ENCODE results near the gene ITGB2.
"Not testable (repeated sequence)": the region's sequence is repeated elsewhere in the genome, so short reads cannot be mapped to it uniquely, and the experiment has no call there.

The ITGB2 gene

DNA sequence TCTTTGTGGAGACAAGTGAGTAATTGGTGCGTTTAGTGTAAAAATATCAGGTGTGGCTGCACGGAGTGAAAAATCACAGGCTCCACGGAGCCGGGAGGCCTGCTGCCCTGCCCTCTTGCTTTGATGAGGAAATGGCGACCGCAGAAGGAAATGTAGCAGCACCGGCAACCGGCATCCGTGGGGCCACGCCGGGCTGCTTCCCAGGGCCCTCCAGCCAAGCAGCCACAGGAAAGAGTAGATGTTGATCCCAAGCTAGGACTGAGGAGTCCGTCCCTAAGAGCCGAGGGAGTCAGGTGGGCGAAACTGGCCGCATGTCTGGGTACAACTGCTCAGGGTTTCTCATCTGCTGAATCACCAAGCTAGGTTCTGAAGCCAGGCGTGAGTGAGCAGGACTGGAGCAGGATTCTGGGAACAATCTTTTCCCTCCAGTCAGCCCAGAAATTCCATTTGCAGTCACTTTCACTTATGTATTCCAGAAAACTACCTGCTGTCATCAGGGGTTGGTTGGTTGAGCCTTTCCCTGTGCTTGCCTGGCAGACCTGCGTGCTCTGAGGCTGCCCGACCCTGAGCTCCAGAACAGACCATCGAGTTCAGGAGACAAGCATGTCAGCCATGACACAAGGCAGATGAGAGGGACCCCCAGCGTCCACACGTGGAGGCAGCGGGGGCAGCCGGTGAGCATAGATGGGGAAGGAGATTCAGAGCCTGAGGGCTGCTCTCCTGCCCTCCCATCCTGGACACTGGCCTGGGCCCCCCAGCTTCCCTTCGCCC lies 5.8 kb upstream of the ITGB2 start:
- no peak for DNase-seq (ENCODE audit: low read depth, low spot score)

- DNase-seq (ENCODE audit: low read depth, low spot score) = no peak
Observed at GRCh38 chr21:44925378-44925755, 4.7 kb upstream of the ITGB2 start.

DNA sequence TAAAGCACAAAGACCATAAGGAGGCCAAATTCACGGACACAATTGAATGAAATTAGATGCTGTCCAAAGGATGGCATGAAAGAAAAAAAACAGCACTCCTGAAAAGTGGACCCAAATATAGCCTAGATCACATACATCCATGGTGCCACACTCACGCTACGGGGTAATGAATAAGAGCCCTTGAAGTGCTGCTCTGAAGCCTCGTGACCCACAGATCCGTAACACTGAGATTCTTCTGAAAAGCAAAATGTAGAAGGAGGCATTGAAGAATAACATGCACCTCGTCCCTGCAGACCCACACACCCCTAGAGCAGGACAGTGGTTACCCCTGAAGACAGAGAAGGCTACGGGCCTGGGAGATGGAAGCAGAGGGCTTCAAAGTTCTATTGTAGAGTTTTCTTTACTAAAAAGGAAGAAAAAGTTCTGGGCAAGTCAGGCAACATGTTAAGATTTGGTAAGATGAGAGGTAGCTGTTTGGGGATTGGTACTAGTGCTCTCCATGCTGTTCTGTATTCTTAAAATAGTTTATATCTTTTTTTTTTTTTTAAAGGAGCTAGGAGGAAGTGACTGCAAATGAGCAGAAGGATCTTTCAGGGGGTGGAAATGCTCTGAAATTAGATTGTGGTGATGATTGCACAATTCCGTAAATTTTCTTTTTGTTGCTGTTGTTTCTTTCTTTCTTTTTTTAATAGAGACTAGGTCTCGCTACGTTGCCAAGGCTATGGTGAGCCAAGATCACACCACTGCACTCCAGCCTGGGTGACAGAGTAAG lies 4.1 kb upstream of the ITGB2 start:
- DNase-seq (ENCODE audit: low read depth, low spot score) = no peak

DNA sequence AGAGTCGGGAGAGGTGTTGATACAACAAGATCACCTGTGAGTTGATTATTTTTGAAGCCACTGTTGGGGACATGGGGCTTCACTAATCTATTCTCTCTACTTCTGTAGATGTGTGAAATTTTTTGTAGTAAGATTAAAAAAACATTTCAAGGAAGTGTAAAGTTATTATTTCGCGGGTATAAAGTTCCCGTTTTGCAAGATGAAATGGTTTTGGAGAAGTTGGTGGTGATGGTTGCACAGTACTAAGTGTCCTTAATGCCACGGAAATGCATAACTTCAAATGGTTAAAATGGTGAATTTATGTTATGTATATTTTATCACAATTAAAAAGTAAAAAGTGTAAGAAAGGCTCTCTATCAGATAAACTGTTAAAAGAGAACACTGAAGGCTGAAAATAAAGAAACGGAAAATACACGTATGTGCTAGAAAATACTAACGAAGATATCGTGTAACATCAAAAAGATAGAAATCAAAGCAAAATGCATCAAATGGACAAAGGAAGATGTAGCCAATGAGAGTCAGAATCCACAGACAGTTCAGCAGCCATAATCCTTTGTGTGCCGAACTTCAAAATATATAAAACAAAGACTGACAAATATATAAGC lies 2.9 kb upstream of the ITGB2 start:
- no peak for DNase-seq (ENCODE audit: low read depth, low spot score)

DNA sequence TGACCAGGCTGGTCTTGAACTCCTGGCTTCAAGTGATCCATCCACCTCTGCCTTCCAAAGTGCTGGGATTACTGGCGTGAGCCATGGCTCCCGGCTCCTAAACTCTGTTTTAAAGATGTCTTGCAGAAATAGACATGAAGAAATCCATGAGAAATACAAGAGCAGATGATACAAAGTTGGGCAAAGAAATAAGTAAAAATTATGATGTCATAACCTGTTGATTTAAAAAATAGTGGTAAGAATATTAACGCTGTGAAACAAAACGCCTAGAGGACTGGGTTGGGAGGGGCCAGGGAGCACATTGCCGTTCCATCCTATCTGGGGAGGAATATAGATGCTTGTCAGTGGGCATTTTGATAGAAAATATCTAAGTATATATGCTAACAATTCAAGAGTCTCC lies 1.2 kb upstream of the ITGB2 start:
- DNase-seq (ENCODE audit: low read depth, low spot score) = no peak

DNA sequence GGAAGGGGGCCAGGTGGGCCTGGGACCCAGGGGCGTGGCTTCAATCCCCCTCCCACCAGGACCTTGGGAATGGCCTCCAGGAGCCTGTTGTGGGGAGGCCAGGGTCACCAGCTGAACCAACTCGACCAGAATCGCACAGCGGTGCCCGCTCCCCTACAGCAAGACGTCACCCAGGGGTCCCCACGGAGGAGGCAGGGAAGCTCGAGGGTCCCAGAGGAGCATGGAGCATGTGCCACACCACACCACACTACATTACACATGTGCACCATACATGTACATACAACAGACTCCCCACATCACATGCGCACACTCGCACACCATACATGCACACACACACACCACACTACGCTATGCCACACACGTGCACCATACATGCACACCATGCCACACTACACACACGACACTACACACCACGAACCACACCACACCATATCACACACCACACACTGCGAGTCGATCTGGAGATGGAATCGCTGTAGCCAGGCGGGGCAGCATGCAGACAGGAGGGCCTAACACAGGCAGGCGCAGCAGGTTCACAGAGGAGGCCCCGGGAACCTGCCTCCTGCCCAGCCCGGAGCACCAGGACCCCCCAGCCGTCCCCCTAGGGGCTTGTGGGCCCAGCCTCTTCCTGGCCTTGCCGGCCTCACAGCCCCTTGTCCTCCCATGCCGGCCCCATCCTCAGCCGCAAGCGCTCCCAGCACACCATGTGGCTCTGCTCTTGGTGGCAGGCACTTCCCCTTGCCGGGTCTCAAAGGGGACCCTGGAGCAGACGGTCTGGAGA lies 596 bp downstream of the ITGB2 start:
- no peak for DNase-seq (ENCODE audit: low read depth, low spot score)

GRCh38 chr21:44919111-44919912 lies 1.4 kb downstream of the ITGB2 start:
- no peak for DNase-seq (ENCODE audit: low read depth, low spot score)

DNA sequence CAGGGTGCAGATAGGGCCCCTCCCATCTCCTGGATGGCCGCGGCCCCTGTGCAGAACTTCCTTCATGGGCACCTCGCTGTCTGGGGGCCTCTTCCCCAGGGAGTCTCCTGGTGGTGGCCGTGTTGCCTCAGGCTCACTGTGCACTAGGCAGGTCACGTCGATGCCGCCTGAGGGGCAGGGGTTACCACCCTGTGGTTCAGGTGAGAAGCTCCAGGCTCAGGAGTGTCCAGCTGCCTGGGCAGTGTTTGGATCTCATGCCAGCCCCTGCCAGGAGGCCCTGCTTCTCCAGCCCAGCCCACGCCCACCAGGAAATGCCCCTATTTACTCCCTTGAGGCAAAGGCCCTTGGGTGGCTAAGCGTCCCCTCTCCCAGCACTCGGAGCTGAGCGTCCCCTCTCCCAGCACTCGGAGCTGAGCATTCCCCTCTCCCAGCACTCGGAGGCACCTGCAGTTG lies 2.1 kb downstream of the ITGB2 start:
- DNase-seq (ENCODE audit: low read depth, low spot score) = no peak

DNA sequence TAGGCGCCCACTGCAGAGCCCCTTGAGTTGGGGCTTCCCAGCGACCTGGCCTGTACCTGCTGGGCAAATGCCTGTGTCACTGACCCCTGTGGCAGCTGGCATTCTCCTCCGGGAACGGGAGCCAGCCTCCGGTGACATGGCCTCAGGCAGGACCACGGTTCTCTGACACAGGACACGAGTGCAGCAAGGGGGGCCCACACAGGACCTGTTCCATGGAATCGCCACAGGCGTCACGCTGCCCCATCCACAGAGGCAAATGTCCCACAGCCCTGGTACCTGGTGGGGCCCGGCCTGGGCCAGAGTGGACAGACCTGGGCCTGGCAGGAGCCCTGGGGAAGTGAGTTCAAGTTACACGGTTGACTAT lies 2.6 kb downstream of the ITGB2 start:
- no peak for DNase-seq (ENCODE audit: low read depth, low spot score)

- no peak for DNase-seq (ENCODE audit: low read depth, low spot score)
Observed at GRCh38 chr21:44917446-44918106, 3.1 kb downstream of the ITGB2 start.

DNA sequence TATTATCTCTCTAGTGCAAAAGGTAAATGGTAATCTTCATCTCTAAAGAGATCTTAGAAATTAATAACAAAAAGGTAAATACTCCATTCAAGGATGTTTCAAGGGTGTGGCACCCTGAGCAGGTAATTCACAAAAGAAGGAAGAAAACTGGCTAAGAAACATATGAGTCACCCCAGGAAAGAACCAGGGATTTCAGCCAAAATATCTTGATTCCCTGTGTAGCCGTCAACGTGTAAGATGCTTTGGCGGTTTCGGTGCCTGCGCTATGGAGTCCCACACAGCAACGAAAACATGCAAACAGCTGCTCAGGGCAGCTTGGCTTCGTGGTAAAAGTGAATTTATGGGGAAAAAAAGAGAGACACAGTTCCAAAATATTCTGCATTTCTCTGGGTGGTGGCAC lies 3.7 kb downstream of the ITGB2 start:
- no peak for DNase-seq (ENCODE audit: low read depth, low spot score)

DNA sequence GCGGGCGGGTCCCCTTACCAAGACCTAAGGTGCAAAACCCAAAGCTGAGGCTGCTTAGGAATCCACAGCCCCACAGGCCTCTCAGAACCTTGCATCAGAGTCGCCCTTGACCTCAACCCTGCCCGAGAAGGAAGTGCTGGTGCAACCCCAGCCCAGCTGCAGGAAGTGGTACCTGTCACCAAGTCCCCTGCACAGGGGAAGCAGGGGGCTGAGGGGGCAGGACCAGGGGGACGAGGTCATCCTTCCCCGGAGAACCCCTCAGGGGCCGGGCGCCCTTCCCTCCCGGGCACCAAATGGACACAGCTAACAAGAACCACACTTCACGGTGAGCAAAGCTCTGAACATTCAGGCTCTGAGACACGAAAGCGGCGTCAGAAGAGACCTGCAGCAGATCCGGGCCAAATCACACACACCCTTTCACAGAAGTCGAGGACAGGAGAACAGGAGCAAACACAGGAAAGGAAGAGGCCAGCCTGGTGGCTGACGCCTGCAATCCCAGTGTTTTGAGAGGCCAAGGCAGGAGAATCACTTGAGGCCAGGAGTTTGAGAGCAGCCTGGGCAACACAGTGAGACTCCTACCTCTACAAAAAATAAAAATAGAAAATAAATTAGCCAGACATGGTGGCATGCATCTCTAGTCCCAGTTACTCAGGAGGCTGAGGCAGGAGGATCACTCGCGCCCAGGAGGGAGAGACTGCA lies 6.4 kb downstream of the ITGB2 start:
- DNase-seq (ENCODE audit: low read depth, low spot score) = no peak

GRCh38 chr21:44913425-44914175 lies 7.1 kb downstream of the ITGB2 start:
- no peak for DNase-seq (ENCODE audit: low read depth, low spot score)

DNA sequence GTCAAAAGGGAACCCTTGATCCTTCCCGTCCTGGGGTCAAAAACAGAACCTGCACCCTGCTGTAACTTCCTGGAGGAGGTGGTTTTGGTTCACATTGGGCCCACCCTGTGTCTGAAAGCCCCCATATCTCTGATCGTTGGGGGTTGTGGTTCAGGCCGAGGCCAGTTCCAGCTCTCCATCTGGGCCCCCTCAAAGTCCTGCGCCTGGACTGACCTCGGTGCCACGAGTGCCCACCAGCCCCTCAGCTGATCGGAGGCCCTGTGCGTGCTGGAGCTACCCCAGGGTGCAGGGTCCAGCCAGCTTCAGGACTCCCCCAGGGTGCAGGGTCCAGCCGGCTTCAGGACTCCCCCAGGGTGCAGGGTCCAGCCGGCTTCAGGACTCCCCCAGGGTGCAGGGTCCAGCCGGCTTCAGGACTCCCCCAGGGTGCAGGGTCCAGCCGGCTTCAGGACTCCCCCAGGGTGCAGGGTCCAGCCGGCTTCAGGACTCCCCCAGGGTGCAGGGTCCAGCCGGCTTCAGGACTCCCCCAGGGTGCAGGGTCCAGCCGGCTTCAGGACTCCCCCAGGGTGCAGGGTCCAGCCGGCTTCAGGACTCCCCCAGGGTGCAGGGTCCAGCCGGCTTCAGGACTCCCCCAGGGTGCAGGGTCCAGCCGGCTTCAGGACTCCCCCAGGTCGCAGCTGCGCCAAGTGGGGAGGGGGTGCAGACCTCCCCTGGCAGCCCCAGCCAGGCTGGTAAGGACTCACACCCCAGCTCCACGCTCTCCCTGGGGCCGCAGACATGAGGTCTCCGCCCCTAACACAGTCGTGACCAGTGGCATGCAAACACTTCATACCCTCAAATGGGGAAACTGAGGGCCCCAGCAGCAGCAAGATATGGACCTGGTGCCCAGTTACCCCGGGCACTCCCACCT lies 7.9 kb downstream of the ITGB2 start:
- DNase-seq (ENCODE audit: low read depth, low spot score) = not testable (repeated sequence)

DNA sequence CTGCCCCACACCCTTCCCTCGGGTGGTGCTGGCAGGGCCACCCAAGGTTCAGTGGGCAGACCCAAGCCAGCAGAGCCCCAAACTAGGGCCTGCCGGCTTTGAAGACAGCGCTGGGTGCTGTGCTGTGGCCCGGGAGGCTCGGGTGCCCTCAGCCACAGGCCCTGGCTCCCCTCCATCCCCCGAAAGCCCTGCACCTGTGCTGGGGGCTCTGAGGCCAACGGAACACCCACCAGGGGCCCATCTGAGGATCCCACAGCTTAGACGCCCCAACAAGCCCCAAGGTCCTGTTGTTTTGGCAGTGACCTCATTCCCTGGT lies 8.6 kb downstream of the ITGB2 start:
- DNase-seq (ENCODE audit: low read depth, low spot score) = no peak

- DNase-seq (ENCODE audit: low read depth, low spot score) = no peak
Observed at GRCh38 chr21:44911384-44912157, 9.1 kb downstream of the ITGB2 start.

GRCh38 chr21:44911068-44911383 lies 9.7 kb downstream of the ITGB2 start:
- no peak for DNase-seq (ENCODE audit: low read depth, low spot score)
